ENCODE data around the gene DLG2. TPM values are rescaled to one million over a fixed set of nuclear protein-coding genes. Genes with fewer than 3 reads are reported as not detected.
A peak's percentile ranks its signal among the peaks of the same experiment; 100 is the strongest.
"Not testable (repeated sequence)": the region's sequence is repeated elsewhere in the genome, so short reads cannot be mapped to it uniquely, and the experiment has no call there.

DLG2 gene
- total RNA-seq, 2 donors from 2014 or later, result 5.9 to 7.4 TPM

GRCh38 chr11:84794663-84795443, 832.3 kb downstream of the DLG2 start:
- DNase-seq, result no peak
- no peak for ATAC-seq
- intact Hi-C loops (cut with DNase I), result no loop called here

DNA sequence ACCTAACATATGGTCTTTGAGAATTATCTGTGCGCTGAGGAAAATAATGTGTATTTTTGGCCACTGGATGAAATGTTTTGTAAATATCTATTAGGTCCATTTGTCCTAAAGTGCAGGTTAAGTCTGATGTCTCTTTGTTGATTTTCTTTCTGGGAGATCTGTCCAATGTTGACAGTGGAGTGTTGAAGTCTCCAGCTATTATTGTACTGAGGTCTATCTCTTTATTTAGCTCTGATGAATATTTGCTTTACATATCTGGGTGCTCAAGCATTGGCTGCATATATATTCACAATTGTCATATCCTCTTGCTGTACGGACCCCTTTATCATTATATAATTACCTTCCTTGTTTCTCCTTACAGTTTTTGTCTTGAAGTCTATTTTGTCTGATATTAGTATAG, 833.8 kb downstream of the DLG2 start:
- DNase-seq, result no peak
- intact Hi-C loops (cut with DNase I), result no loop called here
- ATAC-seq, result no peak

DNA sequence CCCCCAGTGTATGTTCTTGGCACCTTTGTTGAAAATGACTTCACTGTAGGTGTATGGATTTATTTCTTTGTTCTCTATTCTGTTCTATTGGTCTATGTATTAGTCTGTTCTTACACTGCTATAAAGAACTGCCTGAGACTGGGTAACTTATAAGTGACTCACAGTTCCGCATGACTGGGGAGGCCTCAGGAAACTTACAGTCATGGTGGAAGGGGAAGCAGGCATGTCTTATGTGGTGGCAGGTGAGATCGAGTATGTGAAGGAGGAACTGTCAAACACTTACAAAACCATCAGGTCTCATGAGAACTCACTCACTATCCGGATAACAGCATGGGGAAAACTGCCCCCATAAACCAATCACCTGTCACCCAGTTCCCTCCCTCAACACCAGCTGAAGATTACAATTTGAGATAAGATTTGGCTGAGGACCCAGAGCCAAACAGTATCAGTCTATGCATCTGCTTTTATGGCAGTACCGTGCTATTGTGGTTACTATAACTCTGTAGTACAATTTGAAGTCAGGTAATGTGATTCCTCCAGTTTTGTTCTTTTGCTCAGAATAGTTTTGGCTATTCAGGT, 836.2 kb downstream of the DLG2 start:
- intact Hi-C loops (cut with DNase I), result no loop called here
- ATAC-seq (no peak), DNase-seq (no peak)

DNA sequence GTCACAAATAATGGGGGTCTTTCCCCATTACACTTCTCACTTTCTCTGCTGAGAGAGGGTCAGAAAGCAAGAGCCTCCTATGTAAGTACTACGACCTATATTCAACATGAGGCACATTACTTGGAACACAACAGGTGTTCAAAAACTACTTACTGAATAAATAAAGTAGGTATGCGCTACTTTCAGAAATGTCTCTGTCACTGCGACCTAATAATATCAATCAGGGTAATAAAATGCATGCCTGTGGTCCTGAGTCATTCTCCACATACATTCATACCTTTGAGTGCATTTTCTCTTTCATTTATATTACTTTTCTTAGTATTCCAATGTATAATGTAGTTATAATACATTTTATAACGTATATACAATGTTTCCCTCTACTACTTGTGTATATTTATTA, 838.9 kb downstream of the DLG2 start:
- ATAC-seq, result no peak
- intact Hi-C loops (cut with DNase I), result no loop called here
- DNase-seq, result no peak

DNA sequence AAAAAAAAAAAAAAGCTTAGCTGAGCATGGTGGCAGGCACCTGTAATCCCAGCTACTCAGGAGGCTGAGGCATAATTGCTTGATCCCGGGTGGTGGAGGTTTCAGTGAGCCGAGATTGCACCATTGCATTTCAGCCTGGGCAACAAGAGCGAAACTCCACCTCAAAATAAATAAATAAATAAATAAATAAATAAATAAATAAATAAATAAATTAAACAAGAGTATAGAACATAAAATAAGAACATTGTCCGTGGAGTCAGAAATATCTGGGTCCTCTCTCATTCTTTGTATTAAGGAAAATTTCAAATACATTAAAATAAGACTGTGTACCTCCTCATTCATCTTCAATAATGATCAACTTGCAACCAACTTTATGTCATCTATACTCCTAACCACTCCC, 843.0 kb downstream of the DLG2 start:
- intact Hi-C loops (cut with DNase I); ATAC-seq; DNase-seq: not testable (repeated sequence)

DNA sequence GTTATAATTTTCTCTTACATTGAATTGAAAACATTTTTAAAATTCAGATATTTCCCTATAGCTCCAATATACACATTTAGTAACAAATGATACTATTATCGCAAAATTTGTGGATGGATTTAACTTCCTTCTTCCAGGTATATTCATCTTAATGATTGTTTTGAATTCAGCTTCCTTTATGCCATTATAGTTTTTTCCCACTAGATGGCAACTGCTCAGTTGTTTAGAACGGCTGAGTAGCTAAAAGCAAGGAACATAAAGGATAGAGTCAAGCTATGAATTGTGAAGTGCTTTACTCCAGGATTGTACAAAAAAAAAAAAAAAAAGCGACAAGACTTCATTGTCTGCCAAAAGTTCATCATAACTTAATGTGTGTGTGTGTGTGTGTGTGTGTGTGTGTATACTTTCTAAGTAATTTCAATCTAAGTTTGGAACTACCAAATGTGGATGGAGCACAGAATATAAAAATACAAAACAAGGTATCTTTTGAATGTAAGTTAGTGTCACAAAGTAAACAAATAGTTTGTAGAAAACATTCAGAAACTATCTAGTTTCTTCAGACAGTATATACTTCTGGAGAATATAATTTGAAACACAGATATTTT, 846.4 kb downstream of the DLG2 start:
- intact Hi-C loops (cut with DNase I), result no loop called here
- no peak for DNase-seq
- ATAC-seq, result no peak

- no peak for DNase-seq
- intact Hi-C loops (cut with DNase I), result no loop called here
- ATAC-seq, result no peak
These were observed 851.6 kb downstream of the DLG2 start for GRCh38 chr11:84775503-84775902.

DNA sequence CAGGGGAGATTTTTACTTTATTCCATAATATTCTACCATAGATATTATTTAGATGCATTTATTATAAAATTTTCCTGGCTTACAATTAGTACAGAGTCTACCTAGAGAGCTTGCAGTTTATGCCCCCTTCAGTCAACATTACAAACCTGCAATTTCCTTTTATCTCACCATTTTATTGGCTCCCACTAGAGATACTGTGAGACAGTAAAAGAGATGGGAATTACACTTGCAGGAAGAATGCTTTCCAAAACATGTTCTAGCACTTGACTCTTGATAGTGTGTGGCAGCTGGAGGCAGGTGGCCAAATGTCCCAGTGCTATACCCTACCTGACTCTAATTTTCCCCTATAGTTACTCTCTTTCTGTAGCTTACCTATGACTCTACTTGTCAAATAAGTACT, 863.2 kb downstream of the DLG2 start:
- intact Hi-C loops (cut with DNase I), result no loop called here
- ATAC-seq (no peak), DNase-seq (no peak)

GRCh38 chr11:84757711-84758110, 869.4 kb downstream of the DLG2 start:
- ATAC-seq (no peak), DNase-seq (no peak)
- intact Hi-C loops (cut with DNase I), result no loop called here

DNA sequence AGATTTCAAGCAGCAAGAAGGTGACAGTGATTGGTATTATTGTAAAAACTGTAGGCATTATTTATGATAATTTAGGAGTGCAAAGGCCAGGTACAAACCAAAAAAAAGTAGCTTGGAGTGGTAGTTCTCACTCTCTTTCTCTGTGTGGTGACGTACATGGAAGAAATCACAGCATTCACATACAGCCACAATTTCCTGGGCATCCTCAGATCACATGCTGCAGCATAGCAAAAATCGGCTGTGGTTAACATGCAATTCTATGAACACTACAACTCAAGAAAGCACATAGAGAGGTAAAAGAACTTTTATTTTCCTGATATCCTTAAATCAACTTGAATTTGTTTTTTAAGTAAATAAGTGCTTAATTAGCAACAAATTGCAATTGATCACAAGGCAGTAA, 875.8 kb downstream of the DLG2 start:
- intact Hi-C loops (cut with DNase I), result no loop called here
- DNase-seq (no peak), ATAC-seq (no peak)

- DNase-seq (no peak), ATAC-seq (no peak)
- intact Hi-C loops (cut with DNase I), result no loop called here
These were observed 879.3 kb downstream of the DLG2 start for GRCh38 chr11:84747871-84748270.

GRCh38 chr11:84740050-84740449, 887.1 kb downstream of the DLG2 start:
- intact Hi-C loops (cut with DNase I), result no loop called here
- ATAC-seq (no peak), DNase-seq (no peak)

- intact Hi-C loops (cut with DNase I), result no loop called here
- no peak for DNase-seq
- no peak for ATAC-seq
These were observed 902.9 kb downstream of the DLG2 start for GRCh38 chr11:84724256-84724655.

- ATAC-seq, result no peak
- intact Hi-C loops (cut with DNase I), result no loop called here
- no peak for DNase-seq
These were observed 904.5 kb downstream of the DLG2 start for GRCh38 chr11:84722583-84723108.

- intact Hi-C loops (cut with DNase I), result no loop called here
- ATAC-seq, result no peak
- no peak for DNase-seq
These were observed 905.6 kb downstream of the DLG2 start for GRCh38 chr11:84721561-84721961.

- ATAC-seq (peak; percentile 76 to 89), DNase-seq (peak; percentile 44)
- intact Hi-C loops (cut with DNase I), result no loop called here
These were observed 906.3 kb downstream of the DLG2 start for GRCh38 chr11:84720706-84721402.

- ATAC-seq (peak; percentile 60 to 69), DNase-seq (peak; percentile 27)
- intact Hi-C loops (cut with DNase I), result no loop called here
These were observed 907.1 kb downstream of the DLG2 start for GRCh38 chr11:84719935-84720577.

GRCh38 chr11:84714316-84714780, 912.8 kb downstream of the DLG2 start:
- ATAC-seq, result peak; percentile 50 to 72
- intact Hi-C loops (cut with DNase I), result loop anchor here in 1 of 2 donors (2.0 kb wide), 1 partner anchor 156 kb away; no protein-coding TSS in a partner anchor
- DNase-seq, result peak; percentile 50

- DNase-seq (no peak), ATAC-seq (no peak)
- intact Hi-C loops (cut with DNase I), result no loop called here
These were observed 935.3 kb downstream of the DLG2 start for GRCh38 chr11:84691830-84692229.
